Fibroblast of pulmonary artery (primary cell): ENCODE data around the gene AKR7A3.
"Not testable (repeated sequence)": the region's sequence is repeated elsewhere in the genome, so short reads cannot be mapped to it uniquely, and the experiment has no call there.

Experiments used
- DNase-seq: peaks from one replicate; pipeline ENCODE4 v3.0.0-alpha.2; 2010; ENCODE audit warnings: low read depth
- H3K4me3 ChIP-seq: replicated peaks from 2 replicates; pipeline ENCODE4 v1.5.1; 2011; ENCODE audit warnings: low read depth, mild to moderate bottlenecking, control low read depth, low read length, moderate library complexity
- CTCF ChIP-seq: IDR thresholded peaks from 2 replicates; pipeline ENCODE4 v1.5.1; 2011; ENCODE audit warnings: mild to moderate bottlenecking, control low read depth, low read length, inconsistent platforms; ENCODE audit errors: missing control alignments

Gene AKR7A3

GRCh38 chr1:19307794-19308508 is 19.4 kb upstream of the AKR7A3 start:
- no peak for DNase-seq
- no peak overlapping the region for H3K4me3 ChIP-seq
- TF ChIP-seq CTCF: no peak

- no peak overlapping the region for H3K4me3 ChIP-seq
- no peak for DNase-seq
- no peak for TF ChIP-seq CTCF
These were observed 18.4 kb upstream of the AKR7A3 start for GRCh38 chr1:19306941-19307340.

- H3K4me3 ChIP-seq: no peak overlapping the region
- no peak for TF ChIP-seq CTCF
These were observed 17.3 kb upstream of the AKR7A3 start for GRCh38 chr1:19305880-19306279.

GRCh38 chr1:19304081-19304480 is 15.5 kb upstream of the AKR7A3 start:
- not testable (repeated sequence) for H3K4me3 ChIP-seq, DNase-seq

More at GRCh38 chr1:19305880-19306279, 17.3 kb upstream of the AKR7A3 start:
- no peak for DNase-seq

- TF ChIP-seq CTCF: no peak
- DNase-seq: no peak
- H3K4me3 ChIP-seq: no peak overlapping the region
These were observed 11.6 kb upstream of the AKR7A3 start for GRCh38 chr1:19300211-19300610.

- no peak overlapping the region for H3K4me3 ChIP-seq
- no peak for DNase-seq
- TF ChIP-seq CTCF: no peak
These were observed 6.1 kb upstream of the AKR7A3 start for GRCh38 chr1:19294638-19295037.

GRCh38 chr1:19289244-19289643 is 674 bp upstream of the AKR7A3 start:
- TF ChIP-seq CTCF: no peak
- peak overlapping the region; percentile 46 for H3K4me3 ChIP-seq
- DNase-seq: no peak
